Activated naive CD8-positive, alpha-beta T cell treated with anti-CD3 and anti-CD28 coated beads, Interleukin-2, amount 10 ng/mL, durations not matched to agents 7 days and 5 days (primary cell): Measurements from ENCODE around the gene CEP68. TPM values are rescaled to one million over a fixed set of nuclear protein-coding genes. Genes with fewer than 3 reads are reported as not detected.
"Not testable (repeated sequence)": the region's sequence is repeated elsewhere in the genome, so short reads cannot be mapped to it uniquely, and the experiment has no call there.

ENCODE experiments used
- ATAC-seq: fragments of 150-1000 bp; cut with Tn5 transposase; one replicate; pipeline ENCODE4 v1.10.0; 2021; ENCODE audit warnings: low read depth, moderate library complexity
- POLR2A ChIA-PET: fragments of 350-600 bp; sonication (Branson Sonifier 250); formaldehyde crosslinking; loops from one replicate; lab custom pipeline; 2021; ENCODE audit warnings: antibody characterized with exemption; lab: Charles Lee
- DNase-seq: peaks from one replicate; pipeline ENCODE4 v3.0.0; 2021
- H3K27ac Mint-ChIP-seq: one replicate; pipeline ENCODE4 v1.8.0; 2022; ENCODE audit warnings: mild to moderate bottlenecking, mixed read lengths
- H3K27me3 Mint-ChIP-seq: one replicate; pipeline ENCODE4 v1.8.0; 2022; ENCODE audit warnings: mild to moderate bottlenecking, moderate library complexity, mixed read lengths
- H3K36me3 Mint-ChIP-seq: one replicate; pipeline ENCODE4 v1.8.0; 2021; ENCODE audit warnings: mild to moderate bottlenecking, mixed read lengths
- H3K4me1 Mint-ChIP-seq: one replicate; pipeline ENCODE4 v1.8.0; 2021; ENCODE audit warnings: mixed read lengths
- H3K4me3 Mint-ChIP-seq: one replicate; pipeline ENCODE4 v1.8.0; 2022; ENCODE audit warnings: mild to moderate bottlenecking, moderate library complexity, mixed read lengths
- H3K9me3 Mint-ChIP-seq: one replicate; pipeline ENCODE4 v1.8.0; 2021; ENCODE audit warnings: mixed read lengths
- total RNA-seq, 2 experiments: library from RNA; stranded (reverse); gene quantifications; one replicate each; pipeline ENCODE4 v1.2.3, GENCODE V29; 2021

CEP68 gene
- total RNA-seq, 2 experiments from 2014 or later: 20.9 to 22.8 TPM

GRCh38 chr2:65120990-65121693 lies 64.9 kb downstream of the CEP68 start:
- peaks cover 28% of the 10 kb centered on the region for H3K4me1 Mint-ChIP-seq
- H3K27ac Mint-ChIP-seq: no peak overlapping the region

GRCh38 chr2:65122313-65122712 lies 66.1 kb downstream of the CEP68 start:
- H3K4me1 Mint-ChIP-seq: peaks cover 30% of the 10 kb centered on the region
- ATAC-seq (no peak), DNase-seq (no peak)
- H3K27me3 Mint-ChIP-seq: no peaks in the 10 kb centered on the region
- H3K9me3 Mint-ChIP-seq: no peaks in the 10 kb centered on the region
- H3K4me3 Mint-ChIP-seq: no peak overlapping the region
- peaks cover 9% of the 10 kb centered on the region for H3K36me3 Mint-ChIP-seq
- POLR2A ChIA-PET: interaction anchor here (1.8 kb wide), 1 partner anchor 105 kb away, joined by 6 read pairs; the partner anchor contains the start of gene ACTR2
- H3K27ac Mint-ChIP-seq: no peak overlapping the region

More at GRCh38 chr2:65120990-65121693, 64.9 kb downstream of the CEP68 start:
- ATAC-seq (no peak), DNase-seq (no peak)
- no peaks in the 10 kb centered on the region for H3K27me3 Mint-ChIP-seq
- peaks cover 8% of the 10 kb centered on the region for H3K36me3 Mint-ChIP-seq
- POLR2A ChIA-PET: interaction anchor here (0.6 to 1.0 kb wide), 2 partner anchors 9 to 325 kb away, joined by 4 read pairs; partner anchors contain the start of gene RAB1A
- H3K4me3 Mint-ChIP-seq: no peak overlapping the region
- no peaks in the 10 kb centered on the region for H3K9me3 Mint-ChIP-seq

- H3K9me3 Mint-ChIP-seq, H3K4me3 Mint-ChIP-seq, POLR2A ChIA-PET, H3K36me3 Mint-ChIP-seq, H3K27ac Mint-ChIP-seq, H3K27me3 Mint-ChIP-seq, ATAC-seq, DNase-seq: not testable (repeated sequence)
- H3K4me1 Mint-ChIP-seq: peaks cover 33% of the 10 kb centered on the region
These were observed 69.2 kb downstream of the CEP68 start for GRCh38 chr2:65125457-65125856.

- POLR2A ChIA-PET: interaction anchor here (0.6 to 3.1 kb wide), 10 partner anchors 9 to 519 kb away, joined by 3 to 43 read pairs (median 6); partner anchors contain the start of genes ACTR2 and CEP68
- H3K4me1 Mint-ChIP-seq: peaks cover 30% of the 10 kb centered on the region
- DNase-seq: no peak
These were observed 72.3 kb downstream of the CEP68 start for GRCh38 chr2:65128297-65129190.

GRCh38 chr2:65129286-65129825 lies 73.1 kb downstream of the CEP68 start:
- peaks cover 30% of the 10 kb centered on the region for H3K4me1 Mint-ChIP-seq
- no peak for DNase-seq

More at GRCh38 chr2:65128297-65129190, 72.3 kb downstream of the CEP68 start:
- Mint-ChIP-seq H3K4me3 (peak overlapping the region; percentile 100), H3K27me3 (no peaks in the 10 kb centered on the region), H3K9me3 (no peaks in the 10 kb centered on the region), H3K27ac (peak overlapping the region; percentile 99), H3K36me3 (peaks cover 5% of the 10 kb centered on the region)
- no peak for ATAC-seq

GRCh38 chr2:65129826-65130663 lies 73.8 kb downstream of the CEP68 start, which contains the start of gene RAB1A:
Gene RAB1A (minus strand): TSS chr2:65130106. CDS start chr2:65129915, 191 bp downstream.
- H3K4me1 Mint-ChIP-seq: peaks cover 25% of the 10 kb centered on the region
- POLR2A ChIA-PET: interaction anchor here (0.6 to 3.1 kb wide), 25 partner anchors 9 to 1542 kb away, joined by 3 to 43 read pairs (median 4); partner anchors contain the start of genes ACTR2, CEP68, MDH1 and WDPCP

More at GRCh38 chr2:65129286-65129825, 73.1 kb downstream of the CEP68 start:
- peak; percentile 1 for ATAC-seq
- Mint-ChIP-seq H3K27ac (peak overlapping the region; percentile 99), H3K9me3 (no peaks in the 10 kb centered on the region), H3K4me3 (peak overlapping the region; percentile 100), H3K36me3 (peaks cover 5% of the 10 kb centered on the region), H3K27me3 (no peaks in the 10 kb centered on the region)
- POLR2A ChIA-PET: interaction anchor here (0.7 to 3.1 kb wide), 22 partner anchors 9 to 1541 kb away, joined by 3 to 43 read pairs (median 4); partner anchors contain the start of genes ACTR2, CEP68, MDH1 and WDPCP

GRCh38 chr2:65130664-65131175 lies 74.5 kb downstream of the CEP68 start:
- POLR2A ChIA-PET: interaction anchor here (0.6 to 3.1 kb wide), 23 partner anchors 8 to 1542 kb away, joined by 3 to 43 read pairs (median 5); partner anchors contain the start of genes ACTR2, CEP68, MDH1 and WDPCP
- Mint-ChIP-seq H3K4me3 (peak overlapping the region; percentile 100), H3K27ac (peak overlapping the region; percentile 99), H3K9me3 (no peaks in the 10 kb centered on the region), H3K27me3 (peaks cover 2% of the 10 kb centered on the region), H3K4me1 (peaks cover 25% of the 10 kb centered on the region), H3K36me3 (peaks cover 3% of the 10 kb centered on the region)
- DNase-seq (no peak), ATAC-seq (peak; percentile 0)

More at GRCh38 chr2:65129826-65130663, 73.8 kb downstream of the CEP68 start, which contains the start of gene RAB1A:
- ATAC-seq (peak; percentile 97), DNase-seq (peak; percentile 97)
- Mint-ChIP-seq H3K27me3 (peaks cover 2% of the 10 kb centered on the region), H3K36me3 (peaks cover 3% of the 10 kb centered on the region), H3K27ac (peak within 1 kb of the TSS; percentile 99), H3K9me3 (no peaks in the 10 kb centered on the region), H3K4me3 (peak within 1 kb of the TSS; percentile 100)

GRCh38 chr2:65132930-65133329 lies 76.7 kb downstream of the CEP68 start:
- H3K4me3 Mint-ChIP-seq, ATAC-seq, H3K9me3 Mint-ChIP-seq, H3K36me3 Mint-ChIP-seq, H3K27ac Mint-ChIP-seq, POLR2A ChIA-PET, H3K27me3 Mint-ChIP-seq, DNase-seq: not testable (repeated sequence)
- H3K4me1 Mint-ChIP-seq: peaks cover 19% of the 10 kb centered on the region

- H3K27ac Mint-ChIP-seq: no peak overlapping the region
- DNase-seq (no peak), ATAC-seq (no peak)
- H3K4me1 Mint-ChIP-seq: peaks cover 13% of the 10 kb centered on the region
- POLR2A ChIA-PET: no interaction called here
- H3K27me3 Mint-ChIP-seq: peaks cover 5% of the 10 kb centered on the region
- peaks cover 2% of the 10 kb centered on the region for H3K36me3 Mint-ChIP-seq
- no peaks in the 10 kb centered on the region for H3K9me3 Mint-ChIP-seq
- no peak overlapping the region for H3K4me3 Mint-ChIP-seq
These were observed 77.4 kb downstream of the CEP68 start for GRCh38 chr2:65133626-65134025.

- POLR2A ChIA-PET: no interaction called here
- ATAC-seq: no peak
- peaks cover 12% of the 10 kb centered on the region for H3K4me1 Mint-ChIP-seq
- no peaks in the 10 kb centered on the region for H3K9me3 Mint-ChIP-seq
- no peak overlapping the region for H3K27ac Mint-ChIP-seq
- no peak overlapping the region for H3K4me3 Mint-ChIP-seq
- DNase-seq: no peak
- H3K36me3 Mint-ChIP-seq: peaks cover 2% of the 10 kb centered on the region
- peaks cover 7% of the 10 kb centered on the region for H3K27me3 Mint-ChIP-seq
These were observed 77.9 kb downstream of the CEP68 start for GRCh38 chr2:65134158-65134557.

GRCh38 chr2:65136253-65136652 lies 80.0 kb downstream of the CEP68 start:
- H3K27ac Mint-ChIP-seq: no peak overlapping the region
- no peak for ATAC-seq
- no peak for DNase-seq
- POLR2A ChIA-PET: no interaction called here
- no peaks in the 10 kb centered on the region for H3K9me3 Mint-ChIP-seq
- peaks cover 6% of the 10 kb centered on the region for H3K4me1 Mint-ChIP-seq
- H3K27me3 Mint-ChIP-seq: peaks cover 12% of the 10 kb centered on the region
- no peaks in the 10 kb centered on the region for H3K36me3 Mint-ChIP-seq
- no peak overlapping the region for H3K4me3 Mint-ChIP-seq
